HT1080 (cell line): ENCODE data around the gene ARSG. TPM values are rescaled to one million over a fixed set of nuclear protein-coding genes. Genes with fewer than 3 reads are reported as not detected.
"Not testable (repeated sequence)": the region's sequence is repeated elsewhere in the genome, so short reads cannot be mapped to it uniquely, and the experiment has no call there.

Source experiments
- DNase-seq: peaks from one replicate; pipeline ENCODE4 v3.0.0-alpha.2; 2015; ENCODE audit warnings: low read depth
- total RNA-seq: library from RNA; depleted of rRNA; stranded (reverse); fragments of >200 nt; shearing (Covaris generic); gene quantifications from 2 replicates; pipeline ENCODE4 v1.2.3, GENCODE V29; 2014

Gene ARSG
- total RNA-seq, 1 experiment from 2014 or later = 1.2 TPM

DNA sequence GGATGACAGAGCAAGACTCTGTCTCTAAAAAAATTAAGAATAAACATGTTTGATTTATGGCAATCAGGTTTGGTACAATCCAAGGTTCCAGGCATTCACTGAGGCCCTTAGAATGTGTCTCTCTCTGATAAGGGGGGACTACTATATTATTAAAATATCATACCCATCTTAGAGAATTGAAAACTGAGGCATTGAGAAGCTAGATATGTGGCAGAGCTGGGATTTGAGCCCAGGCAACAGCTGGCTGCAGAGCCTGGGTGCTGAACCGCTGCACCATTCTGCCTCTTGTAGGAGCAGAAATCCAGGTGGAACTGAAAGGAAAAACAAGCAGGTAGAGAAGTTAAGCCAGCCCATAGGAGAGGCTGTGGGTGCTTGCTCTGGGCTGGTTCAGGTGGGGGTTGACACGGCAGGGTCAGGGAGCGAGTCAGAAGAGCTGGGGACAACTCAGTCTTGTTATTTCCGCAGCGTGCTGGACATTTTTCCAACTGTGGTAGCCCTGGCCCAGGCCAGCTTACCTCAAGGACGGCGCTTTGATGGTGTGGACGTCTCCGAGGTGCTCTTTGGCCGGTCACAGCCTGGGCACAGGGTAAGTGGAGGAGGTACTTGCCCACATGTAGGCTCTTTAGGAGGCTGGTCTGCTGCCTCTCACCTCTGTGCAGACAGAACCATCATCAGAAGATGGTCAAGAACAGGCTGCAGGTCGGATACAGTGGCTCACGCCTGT lies 103.5 kb downstream of the ARSG start:
- no peak for DNase-seq

- no peak for DNase-seq
Measured at GRCh38 chr17:68396226-68397107, 105.2 kb downstream of the ARSG start.

GRCh38 chr17:68397108-68397536 lies 105.8 kb downstream of the ARSG start:
- no peak for DNase-seq

GRCh38 chr17:68398691-68399637 lies 107.7 kb downstream of the ARSG start:
- DNase-seq = peak; percentile 71

GRCh38 chr17:68399638-68400403 lies 108.5 kb downstream of the ARSG start:
- peak; percentile 68 for DNase-seq

DNA sequence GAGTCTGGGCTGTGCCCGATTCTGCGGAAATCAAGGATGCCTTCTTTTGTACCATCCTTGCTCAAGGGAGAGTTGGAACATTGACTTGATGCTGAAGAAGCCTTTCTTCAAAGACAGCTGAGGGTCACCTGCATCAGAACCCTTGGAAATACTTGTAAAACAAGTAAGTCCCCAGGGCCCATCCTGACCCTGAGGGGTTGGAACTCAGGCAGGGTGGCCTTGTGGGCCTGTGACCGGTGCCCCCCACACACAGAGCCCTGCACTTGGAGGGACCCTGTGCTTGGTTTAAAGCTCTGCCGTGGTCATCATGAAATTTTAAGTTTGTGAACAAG lies 109.1 kb downstream of the ARSG start:
- no peak for DNase-seq

GRCh38 chr17:68401288-68401687 lies 110.0 kb downstream of the ARSG start:
- DNase-seq = no peak

DNA sequence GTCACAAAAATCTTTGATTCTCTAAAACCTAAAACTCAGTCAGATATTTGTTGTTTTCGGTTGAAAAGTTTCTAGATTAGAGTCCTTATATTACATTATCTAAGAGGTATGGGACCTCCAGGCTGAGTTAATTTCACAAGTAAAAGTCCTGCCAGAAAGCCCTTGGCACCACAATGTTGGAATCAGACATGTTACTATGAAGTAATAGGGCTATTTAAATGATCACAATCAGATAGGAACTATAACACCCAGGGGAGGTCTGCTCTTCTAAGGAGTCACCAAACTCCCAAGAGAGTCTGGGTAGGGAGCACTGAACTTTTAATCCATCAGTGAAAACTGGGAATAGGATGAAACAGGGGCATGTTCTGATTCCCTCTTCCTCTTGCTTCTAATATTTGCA lies 111.8 kb downstream of the ARSG start:
- no peak for DNase-seq

- DNase-seq = not testable (repeated sequence)
Measured at GRCh38 chr17:68403837-68404236, 112.5 kb downstream of the ARSG start.

DNA sequence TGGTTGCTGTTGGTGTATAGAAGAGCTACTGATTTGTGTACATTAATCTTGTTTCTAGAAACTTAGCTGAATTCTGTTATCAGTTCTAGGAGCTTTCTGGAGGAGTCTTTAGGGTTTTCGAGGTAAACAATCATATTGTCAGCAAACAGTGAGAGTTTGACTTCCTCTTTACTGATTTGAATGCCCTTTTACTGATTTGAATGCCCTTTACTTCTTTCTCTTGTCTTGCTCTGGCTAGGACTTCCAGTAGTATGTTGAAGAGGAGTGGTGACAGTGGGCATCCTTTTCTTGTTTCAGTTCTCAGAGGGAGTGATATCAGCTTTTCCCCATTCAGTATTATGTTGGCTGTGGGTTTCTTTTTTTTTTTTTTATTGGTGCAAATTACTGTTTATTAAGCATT lies 116.4 kb downstream of the ARSG start:
- DNase-seq = not testable (repeated sequence)

DNA sequence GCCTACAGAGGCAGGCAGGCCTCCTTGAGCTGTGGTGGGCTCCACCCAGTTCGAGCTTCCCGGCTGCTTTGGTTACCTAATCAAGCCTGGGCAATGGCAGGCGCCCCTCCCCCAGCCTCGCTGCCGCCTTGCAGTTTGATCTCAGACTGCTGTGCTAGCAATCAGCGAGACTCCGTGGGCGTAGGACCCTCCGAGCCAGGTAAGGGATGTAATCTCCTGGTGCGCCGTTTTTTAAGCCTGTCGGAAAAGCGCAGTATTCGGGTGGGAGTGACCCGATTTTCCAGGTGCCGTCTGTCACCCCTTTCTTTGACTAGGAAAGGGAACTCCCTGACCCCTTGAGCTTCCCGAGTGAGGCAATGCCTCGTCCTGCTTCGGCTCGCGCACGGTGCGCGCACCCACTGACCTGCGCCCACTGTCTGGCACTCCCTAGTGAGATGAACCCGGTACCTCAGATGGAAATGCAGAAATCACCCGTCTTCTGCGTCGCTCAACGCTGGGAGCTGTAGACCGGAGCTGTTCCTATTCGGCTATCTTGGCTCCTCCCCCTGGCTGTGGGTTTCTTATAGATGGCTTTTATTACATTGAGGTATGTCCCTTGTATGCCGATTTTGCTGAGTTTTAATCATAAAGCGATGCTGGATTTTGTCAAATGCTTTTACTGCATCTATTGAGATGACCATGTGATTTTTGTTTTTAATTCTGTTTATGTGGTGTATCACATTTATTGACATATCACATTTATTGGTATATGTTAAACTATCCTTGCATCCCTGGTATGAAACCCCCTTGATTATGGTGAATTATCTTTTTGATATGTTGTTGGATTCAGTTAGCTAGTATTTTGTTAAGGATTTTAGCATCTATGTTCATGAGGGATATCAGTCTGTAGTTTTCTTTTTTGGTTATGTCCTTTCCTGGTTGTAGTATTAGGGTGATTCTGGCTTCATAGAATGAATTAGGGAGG lies 122.6 kb downstream of the ARSG start:
- not testable (repeated sequence) for DNase-seq

- DNase-seq = not testable (repeated sequence)
Measured at GRCh38 chr17:68414901-68415300, 123.6 kb downstream of the ARSG start.

- no peak for DNase-seq
Measured at GRCh38 chr17:68417317-68417716, 126.0 kb downstream of the ARSG start.

DNA sequence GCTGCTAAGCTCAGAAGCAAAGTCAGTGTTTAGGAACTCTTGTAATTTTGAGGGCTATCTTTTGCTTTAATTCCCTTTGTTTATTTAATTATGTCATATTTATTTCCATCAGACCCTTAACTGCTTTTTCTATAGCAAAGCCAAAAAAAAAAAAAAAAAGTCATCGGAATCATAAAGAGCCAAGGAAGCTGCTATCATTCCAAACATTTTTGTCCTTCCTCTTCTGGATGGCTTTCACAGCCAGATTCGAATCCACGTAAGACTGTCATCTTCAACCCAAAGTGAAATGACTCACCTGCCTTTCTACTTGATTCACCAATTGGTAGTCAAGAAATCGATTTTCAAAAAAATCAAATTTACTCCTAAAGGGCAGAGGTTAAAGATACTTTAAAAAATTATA lies 127.6 kb downstream of the ARSG start:
- no peak for DNase-seq

DNA sequence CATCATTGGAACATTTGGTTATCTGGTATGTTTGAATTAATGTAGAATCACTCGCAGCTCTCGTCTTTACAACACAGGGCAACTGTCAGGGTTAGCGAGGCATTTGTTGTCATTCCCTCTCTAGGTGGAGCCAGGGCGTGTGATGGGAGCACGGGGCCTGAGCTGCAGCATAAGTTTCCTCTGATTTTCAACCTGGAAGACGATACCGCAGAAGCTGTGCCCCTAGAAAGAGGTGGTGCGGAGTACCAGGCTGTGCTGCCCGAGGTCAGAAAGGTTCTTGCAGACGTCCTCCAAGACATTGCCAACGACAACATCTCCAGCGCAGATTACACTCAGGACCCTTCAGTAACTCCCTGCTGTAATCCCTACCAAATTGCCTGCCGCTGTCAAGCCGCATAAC lies 128.8 kb downstream of the ARSG start:
- DNase-seq = no peak

- DNase-seq = no peak
Measured at GRCh38 chr17:68421486-68421885, 130.2 kb downstream of the ARSG start.

DNA sequence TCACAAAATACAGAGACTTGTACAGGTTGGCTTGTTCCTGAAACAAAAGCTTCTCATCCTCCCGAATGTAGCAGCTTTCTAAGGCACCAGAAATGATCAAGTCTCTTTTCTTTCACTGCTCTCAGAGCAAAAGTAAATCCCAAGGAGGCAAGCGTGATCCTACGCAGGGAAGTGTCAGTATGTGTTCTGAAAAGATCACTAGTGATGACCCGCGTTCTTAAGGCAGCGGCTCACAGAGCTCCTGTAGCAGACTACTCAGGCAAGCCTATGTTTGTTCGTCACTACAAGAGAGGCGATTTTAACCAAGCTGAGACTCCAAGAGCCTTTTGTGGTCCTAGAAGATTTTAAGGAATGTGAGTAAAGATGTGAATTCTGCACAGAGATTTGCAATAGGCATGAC lies 131.5 kb downstream of the ARSG start:
- DNase-seq = no peak

GRCh38 chr17:68423251-68423650 lies 132.0 kb downstream of the ARSG start:
- DNase-seq = no peak

- no peak for DNase-seq
Measured at GRCh38 chr17:68424203-68424602, 132.9 kb downstream of the ARSG start.

GRCh38 chr17:68424861-68425260 lies 133.6 kb downstream of the ARSG start:
- no peak for DNase-seq
